H9 (cell line): ENCODE results near the gene ARL5A. TPM values are rescaled to one million over a fixed set of nuclear protein-coding genes. Genes with fewer than 3 reads are reported as not detected.

Experiments
- DNase-seq: peaks from one replicate; pipeline ENCODE4 v3.0.0-alpha.2; 2017
- H2AFZ ChIP-seq: one replicate; pipeline ENCODE4 v1.6.1; 2013; ENCODE audit warnings: mild to moderate bottlenecking, low read length, control low read depth, moderate library complexity
- H2AK5ac ChIP-seq: 2 replicates; pipeline ENCODE4 v1.6.1; 2013; ENCODE audit warnings: low read length, control low read depth, mixed read lengths; ENCODE audit not compliant: insufficient read length
- H2BK120ac ChIP-seq: one replicate; pipeline ENCODE4 v1.6.1; 2013; ENCODE audit warnings: low read depth, mild to moderate bottlenecking, low read length, control low read depth, inconsistent platforms; ENCODE audit not compliant: poor library complexity, severe bottlenecking
- H2BK12ac ChIP-seq: 2 replicates; pipeline ENCODE4 v1.6.1; 2013; ENCODE audit warnings: low read length, control low read depth, mixed read lengths, low read depth; ENCODE audit not compliant: insufficient read length
- H2BK15ac ChIP-seq: 2 replicates; pipeline ENCODE4 v1.6.1; 2013; ENCODE audit warnings: low read depth, low read length, control low read depth
- H2BK20ac ChIP-seq: one replicate; pipeline ENCODE4 v1.6.1; 2013; ENCODE audit warnings: low read depth, mild to moderate bottlenecking, low read length, control low read depth, inconsistent platforms; ENCODE audit not compliant: poor library complexity, severe bottlenecking
- H2BK5ac ChIP-seq: 2 replicates; pipeline ENCODE4 v1.6.1; 2013; ENCODE audit warnings: low read length, control low read depth, mixed read lengths; ENCODE audit not compliant: insufficient read length
- H3K14ac ChIP-seq: 2 replicates; pipeline ENCODE4 v1.6.1; 2013; ENCODE audit warnings: low read length, control low read depth; ENCODE audit not compliant: insufficient read depth
- H3K18ac ChIP-seq: 2 replicates; pipeline ENCODE4 v1.6.1; 2013; ENCODE audit warnings: low read depth, mild to moderate bottlenecking, mixed read lengths, low read length, control low read depth; ENCODE audit not compliant: insufficient read length
- H3K23ac ChIP-seq: 2 replicates; pipeline ENCODE4 v1.6.1; 2013; ENCODE audit warnings: low read length, control low read depth, mixed read lengths, low read depth; ENCODE audit not compliant: insufficient read length
- H3K23me2 ChIP-seq: 2 replicates; pipeline ENCODE4 v1.6.1; 2013; ENCODE audit warnings: low read depth, mild to moderate bottlenecking, mixed read lengths, low read length, control low read depth; ENCODE audit not compliant: insufficient read length, poor library complexity, severe bottlenecking
- H3K27ac ChIP-seq: 2 replicates; pipeline ENCODE4 v1.5.1; 2013; ENCODE audit warnings: low read length, control low read depth, mixed read lengths, low read depth; ENCODE audit not compliant: insufficient read length
- H3K27me3 ChIP-seq: 2 replicates; pipeline ENCODE4 v1.6.1; 2013; ENCODE audit warnings: low read length, control low read depth, inconsistent platforms; ENCODE audit not compliant: insufficient read depth
- H3K4ac ChIP-seq: 2 replicates; pipeline ENCODE4 v1.6.1; 2013; ENCODE audit warnings: low read depth, mild to moderate bottlenecking, control low read depth, inconsistent platforms, low read length, moderate library complexity
- H3K4me1 ChIP-seq: 2 replicates; pipeline ENCODE4 v1.6.1; 2013; ENCODE audit warnings: low read length, control low read depth, inconsistent platforms; ENCODE audit not compliant: insufficient read depth
- H3K4me2 ChIP-seq: 2 replicates; pipeline ENCODE4 v1.6.1; 2013; ENCODE audit warnings: low read length, control low read depth, mixed read lengths; ENCODE audit not compliant: insufficient read length, insufficient read depth
- H3K56ac ChIP-seq: 2 replicates; pipeline ENCODE4 v1.6.1; 2013; ENCODE audit warnings: low read depth, mild to moderate bottlenecking, mixed read lengths, low read length, control low read depth; ENCODE audit not compliant: insufficient read length
- H3K79me1 ChIP-seq: 2 replicates; pipeline ENCODE4 v1.6.1; 2013; ENCODE audit warnings: low read depth, mild to moderate bottlenecking, moderate library complexity, low read length, control low read depth, inconsistent platforms; ENCODE audit not compliant: insufficient read depth, poor library complexity, severe bottlenecking
- H3K79me2 ChIP-seq: 2 replicates; pipeline ENCODE4 v1.6.1; 2013; ENCODE audit warnings: low read length, control low read depth, inconsistent platforms; ENCODE audit not compliant: insufficient read depth
- H3K9ac ChIP-seq: 2 replicates; pipeline ENCODE4 v1.6.1; 2013; ENCODE audit warnings: low read length, control low read depth, mixed read lengths; ENCODE audit not compliant: insufficient read length; ENCODE audit errors: extremely low read depth
- H3K9me3 ChIP-seq: one replicate; pipeline ENCODE4 v1.6.1; 2013; ENCODE audit warnings: low read depth, low read length, inconsistent platforms; ENCODE audit not compliant: control insufficient read depth
- H3T11ph ChIP-seq: one replicate; pipeline ENCODE4 v1.6.1; 2013; ENCODE audit warnings: mild to moderate bottlenecking, low read length, control low read depth, inconsistent platforms
- H4K20me1 ChIP-seq: one replicate; pipeline ENCODE4 v1.6.1; 2013; ENCODE audit not compliant: control insufficient read depth, insufficient read length, insufficient read depth
- H4K5ac ChIP-seq: 2 replicates; pipeline ENCODE4 v1.6.1; 2013; ENCODE audit warnings: low read depth, mild to moderate bottlenecking, mixed read lengths, low read length, control low read depth; ENCODE audit not compliant: insufficient read length
- H4K8ac ChIP-seq: replicated peaks from 2 replicates; pipeline ENCODE4 v1.6.1; 2013; ENCODE audit warnings: low read length, control low read depth, mixed read lengths, low read depth; ENCODE audit not compliant: insufficient read length
- H4K91ac ChIP-seq: 2 replicates; pipeline ENCODE4 v1.6.1; 2013; ENCODE audit warnings: low read depth, mild to moderate bottlenecking, moderate library complexity, mixed read lengths, low read length, control low read depth; ENCODE audit not compliant: insufficient read length
- H3K27ac Mint-ChIP-seq, 3 experiments: 2 replicates in 2 of 3; 3 replicates in 1 of 3; pipeline ENCODE4 v1.8.0; 2020 to 2021; ENCODE audit warnings: mixed read lengths in 3 of 3, mild to moderate bottlenecking in 1 of 3, moderate library complexity in 1 of 3
- H3K27me3 Mint-ChIP-seq: 2 replicates; pipeline ENCODE4 v1.8.0; 2021; ENCODE audit warnings: low read depth, mild to moderate bottlenecking, moderate library complexity, mixed read lengths
- H3K36me3 Mint-ChIP-seq, 3 experiments: 2 replicates in 2 of 3; 3 replicates in 1 of 3; pipeline ENCODE4 v1.8.0; 2020 to 2021; ENCODE audit warnings: low read depth in 3 of 3, mixed read lengths in 3 of 3; ENCODE audit not compliant: insufficient read depth in 1 of 3
- H3K4me1 Mint-ChIP-seq, 2 experiments: 2 replicates each; pipeline ENCODE4 v1.8.0; 2020; ENCODE audit warnings: mixed read lengths in 2 of 2
- H3K4me3 Mint-ChIP-seq, 2 experiments: 2 replicates in 1 of 2; 3 replicates in 1 of 2; pipeline ENCODE4 v1.8.0; 2020 to 2021; ENCODE audit warnings: mild to moderate bottlenecking in 2 of 2, mixed read lengths in 2 of 2, moderate library complexity in 1 of 2
- H3K9me3 Mint-ChIP-seq, 2 experiments: 2 replicates in 1 of 2; 3 replicates in 1 of 2; pipeline ENCODE4 v1.8.0; 2020; ENCODE audit warnings: mild to moderate bottlenecking in 2 of 2, mixed read lengths in 2 of 2, moderate library complexity in 1 of 2
- WGBS: extraction: QIAGEN DNeasy Blood & Tissue Kit; methylation state at CpG from one replicate; pipeline ENCODE4 v1.1.7; 2013; ENCODE audit warnings: missing lambda C conversion rate, low lambda C conversion rate, mixed read lengths; ENCODE audit not compliant: insufficient read length; ENCODE audit errors: extremely low coverage; 5-methylcytosine and 5-hydroxymethylcytosine counted together
- total RNA-seq: library from RNA; stranded (reverse); gene quantifications from 2 replicates; pipeline ENCODE4 v1.2.1, GENCODE V29; 2021
- TF ChIP-seq, protein P1 (sequence below): fragments of 200-600 bp; sonication (generic); conservative IDR thresholded peaks from 3 replicates; pipeline ENCODE4 v1.8.0; 2021; ENCODE audit warnings: antibody characterized with exemption, mild to moderate bottlenecking

Gene ARL5A
- total RNA-seq, 1 experiment from 2014 or later: 66.7 TPM

GRCh38 chr2:151790689-151791088 is 37.5 kb downstream of the ARL5A start:
- no peak for DNase-seq
- Histone ChIP-seq H3T11ph (no peak overlapping the region), H2AFZ (no peak overlapping the region), H3K9me3 (no peaks in the 10 kb centered on the region), H3K79me1 (no peaks in the 10 kb centered on the region), H2BK120ac (no peak overlapping the region), H2AK5ac (no peak overlapping the region), H4K20me1 (no peaks in the 10 kb centered on the region), H3K14ac (no peak overlapping the region), H4K91ac (no peak overlapping the region), H3K27me3 (no peaks in the 10 kb centered on the region), H3K4ac (no peak overlapping the region), H3K27ac (no peak overlapping the region), H3K79me2 (no peaks in the 10 kb centered on the region), H3K18ac (no peak overlapping the region), H4K8ac (no peak overlapping the region), H2BK15ac (no peak overlapping the region), H3K23me2 (no peaks in the 10 kb centered on the region), H3K9ac (no peak overlapping the region), H3K23ac (no peak overlapping the region), H3K4me2 (no peak overlapping the region), H4K5ac (no peak overlapping the region), H2BK12ac (no peak overlapping the region), H3K4me1 (no peaks in the 10 kb centered on the region), H2BK5ac (no peak overlapping the region), H3K56ac (no peak overlapping the region), H2BK20ac (no peak overlapping the region)
- no peak overlapping the region for H3K27ac Mint-ChIP-seq
- peaks cover 0 to 5% of the 10 kb centered on the region in 2 experiments; a peak in 3 of 4 replicates for H3K4me1 Mint-ChIP-seq
- H3K4me3 Mint-ChIP-seq: no peak overlapping the region
- H3K36me3 Mint-ChIP-seq: peaks cover 8 to 14% (median 12%) of the 10 kb centered on the region in 3 experiments; a peak in 5 of 7 replicates
- no CpG with 5 or more reads among the region's 1 CpG for WGBS
- peaks cover 0 to 3% of the 10 kb centered on the region in 2 experiments; a peak in 1 of 5 replicates for H3K9me3 Mint-ChIP-seq
- TF ChIP-seq, protein P1, sequence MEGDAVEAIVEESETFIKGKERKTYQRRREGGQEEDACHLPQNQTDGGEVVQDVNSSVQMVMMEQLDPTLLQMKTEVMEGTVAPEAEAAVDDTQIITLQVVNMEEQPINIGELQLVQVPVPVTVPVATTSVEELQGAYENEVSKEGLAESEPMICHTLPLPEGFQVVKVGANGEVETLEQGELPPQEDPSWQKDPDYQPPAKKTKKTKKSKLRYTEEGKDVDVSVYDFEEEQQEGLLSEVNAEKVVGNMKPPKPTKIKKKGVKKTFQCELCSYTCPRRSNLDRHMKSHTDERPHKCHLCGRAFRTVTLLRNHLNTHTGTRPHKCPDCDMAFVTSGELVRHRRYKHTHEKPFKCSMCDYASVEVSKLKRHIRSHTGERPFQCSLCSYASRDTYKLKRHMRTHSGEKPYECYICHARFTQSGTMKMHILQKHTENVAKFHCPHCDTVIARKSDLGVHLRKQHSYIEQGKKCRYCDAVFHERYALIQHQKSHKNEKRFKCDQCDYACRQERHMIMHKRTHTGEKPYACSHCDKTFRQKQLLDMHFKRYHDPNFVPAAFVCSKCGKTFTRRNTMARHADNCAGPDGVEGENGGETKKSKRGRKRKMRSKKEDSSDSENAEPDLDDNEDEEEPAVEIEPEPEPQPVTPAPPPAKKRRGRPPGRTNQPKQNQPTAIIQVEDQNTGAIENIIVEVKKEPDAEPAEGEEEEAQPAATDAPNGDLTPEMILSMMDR: no peak
- no peaks in the 10 kb centered on the region for H3K27me3 Mint-ChIP-seq
